ENCODE measurements around the gene PVALEF. TPM values are rescaled to one million over a fixed set of nuclear protein-coding genes. Genes with fewer than 3 reads are reported as not detected.

Gene PVALEF
- total and polyA plus RNA-seq, 2 donors (not counting 1 experiment from before 2014, with no cell fraction given) = not detected

GRCh38 chr17:81162491-81162890, 2.8 kb upstream of the PVALEF start:
- Histone ChIP-seq H3K27me3 (ENCODE audit: control insufficient read depth, insufficient read depth, low read length) (peaks cover 16% of the 10 kb centered on the region), H3K36me3 (ENCODE audit: control insufficient read depth, insufficient read depth, low read length) (no peaks in the 10 kb centered on the region), H3K4me2 (ENCODE audit: extremely low read depth, insufficient read depth, low read length) (no peak overlapping the region), H3K4me3 (replicated peaks in 1 of 4; ENCODE audit: control extremely low read depth in 1 of 4, insufficient read depth in 1 of 4, low read depth in 3 of 4, low read length in 4 of 4) (no peak overlapping the region), H2AFZ (ENCODE audit: low read length) (no peak overlapping the region), H3K9ac (ENCODE audit: insufficient read depth, low read length) (no peak overlapping the region), H4K20me1 (ENCODE audit: control insufficient read depth, extremely low read depth, insufficient read depth, low read length) (no peaks in the 10 kb centered on the region), H3K4me1 (ENCODE audit: control insufficient read depth, extremely low read depth, insufficient read depth, low read length) (no peaks in the 10 kb centered on the region), H3K27ac (ENCODE audit: insufficient read depth, low read length) (no peak overlapping the region), H3K9me3 (ENCODE audit: control insufficient read depth, insufficient read depth, low read depth, low read length) (no peaks in the 10 kb centered on the region), H3K79me2 (ENCODE audit: control insufficient read depth, insufficient read depth, low read length) (no peaks in the 10 kb centered on the region)
- TF ChIP-seq CTCF (conservative IDR thresholded peaks at IDR 0.05 in 1 of 2, IDR thresholded peaks at IDR 0.05 in 1 of 2; ENCODE audit: low read depth in 1 of 2, low read length in 2 of 2) = no peak
- no peak for TF ChIP-seq EZH2 (IDR thresholded peaks at IDR 0.05; ENCODE audit: low read length, missing control alignments)
- DNase-seq (ENCODE audit: low read depth in 2 of 2) = no peak

- Histone ChIP-seq H3K27ac (ENCODE audit: insufficient read depth, low read length) (no peak overlapping the region), H3K4me3 (replicated peaks in 1 of 4; ENCODE audit: control extremely low read depth in 1 of 4, insufficient read depth in 1 of 4, low read depth in 3 of 4, low read length in 4 of 4) (no peak overlapping the region), H2AFZ (ENCODE audit: low read length) (no peak overlapping the region), H3K27me3 (ENCODE audit: control insufficient read depth, insufficient read depth, low read length) (peaks cover 16% of the 10 kb centered on the region), H3K4me1 (ENCODE audit: control insufficient read depth, extremely low read depth, insufficient read depth, low read length) (no peaks in the 10 kb centered on the region), H3K9me3 (ENCODE audit: control insufficient read depth, insufficient read depth, low read depth, low read length) (no peaks in the 10 kb centered on the region), H3K36me3 (ENCODE audit: control insufficient read depth, insufficient read depth, low read length) (no peaks in the 10 kb centered on the region), H3K79me2 (ENCODE audit: control insufficient read depth, insufficient read depth, low read length) (no peaks in the 10 kb centered on the region), H3K9ac (ENCODE audit: insufficient read depth, low read length) (no peak overlapping the region), H4K20me1 (ENCODE audit: control insufficient read depth, extremely low read depth, insufficient read depth, low read length) (no peaks in the 10 kb centered on the region), H3K4me2 (ENCODE audit: extremely low read depth, insufficient read depth, low read length) (no peak overlapping the region)
- DNase-seq (ENCODE audit: low read depth in 2 of 2) = no peak
- TF ChIP-seq CTCF (conservative IDR thresholded peaks at IDR 0.05 in 1 of 2, IDR thresholded peaks at IDR 0.05 in 1 of 2; ENCODE audit: low read depth in 1 of 2, low read length in 2 of 2) (no peak), EZH2 (IDR thresholded peaks at IDR 0.05; ENCODE audit: low read length, missing control alignments) (no peak)
These were observed 2.1 kb upstream of the PVALEF start for GRCh38 chr17:81163051-81163695.

GRCh38 chr17:81163703-81164370, 1.5 kb upstream of the PVALEF start:
- Histone ChIP-seq H4K20me1 (ENCODE audit: control insufficient read depth, extremely low read depth, insufficient read depth, low read length) (no peaks in the 10 kb centered on the region), H3K27me3 (ENCODE audit: control insufficient read depth, insufficient read depth, low read length) (peaks cover 16% of the 10 kb centered on the region), H3K36me3 (ENCODE audit: control insufficient read depth, insufficient read depth, low read length) (no peaks in the 10 kb centered on the region), H3K27ac (ENCODE audit: insufficient read depth, low read length) (no peak overlapping the region), H3K79me2 (ENCODE audit: control insufficient read depth, insufficient read depth, low read length) (no peaks in the 10 kb centered on the region), H3K9me3 (ENCODE audit: control insufficient read depth, insufficient read depth, low read depth, low read length) (no peaks in the 10 kb centered on the region), H3K4me1 (ENCODE audit: control insufficient read depth, extremely low read depth, insufficient read depth, low read length) (no peaks in the 10 kb centered on the region), H3K4me2 (ENCODE audit: extremely low read depth, insufficient read depth, low read length) (no peak overlapping the region), H3K9ac (ENCODE audit: insufficient read depth, low read length) (no peak overlapping the region), H3K4me3 (replicated peaks in 1 of 4; ENCODE audit: control extremely low read depth in 1 of 4, insufficient read depth in 1 of 4, low read depth in 3 of 4, low read length in 4 of 4) (no peak overlapping the region), H2AFZ (ENCODE audit: low read length) (no peak overlapping the region)
- TF ChIP-seq EZH2 (IDR thresholded peaks at IDR 0.05; ENCODE audit: low read length, missing control alignments) (no peak), CTCF (conservative IDR thresholded peaks at IDR 0.05 in 1 of 2, IDR thresholded peaks at IDR 0.05 in 1 of 2; ENCODE audit: low read depth in 1 of 2, low read length in 2 of 2) (no peak)
- no peak for DNase-seq (ENCODE audit: low read depth in 2 of 2)
